GM12891 (cell line): ENCODE measurements around the gene HLA-DOB.

Experiments used
- PAX5 ChIP-seq: IDR thresholded peaks from 2 replicates; pipeline ENCODE4 v1.6.1; 2011; ENCODE audit warnings: low read length, moderate library complexity, mild to moderate bottlenecking; ENCODE audit not compliant: insufficient read depth, severe bottlenecking
- POLR2A ChIP-seq: IDR thresholded peaks from 2 replicates; pipeline ENCODE4 v1.6.1; 2011; ENCODE audit warnings: low read depth, low read length, control low read depth
- POLR2AphosphoS5 ChIP-seq: IDR thresholded peaks from 2 replicates; pipeline ENCODE4 v1.6.1; 2011; ENCODE audit warnings: low read depth, low read length, control low read depth
- POU2F2 ChIP-seq: IDR thresholded peaks from 2 replicates; pipeline ENCODE4 v1.6.1; 2011; ENCODE audit warnings: low read depth, mild to moderate bottlenecking, control low read depth, low read length, moderate library complexity
- SPI1 ChIP-seq: IDR thresholded peaks from 2 replicates; pipeline ENCODE4 v1.6.1; 2011; ENCODE audit warnings: low read depth, low read length, control low read depth
- TAF1 ChIP-seq: IDR thresholded peaks from 2 replicates; pipeline ENCODE4 v1.6.1; 2011; ENCODE audit warnings: low read depth, low read length, control low read depth

DNA sequence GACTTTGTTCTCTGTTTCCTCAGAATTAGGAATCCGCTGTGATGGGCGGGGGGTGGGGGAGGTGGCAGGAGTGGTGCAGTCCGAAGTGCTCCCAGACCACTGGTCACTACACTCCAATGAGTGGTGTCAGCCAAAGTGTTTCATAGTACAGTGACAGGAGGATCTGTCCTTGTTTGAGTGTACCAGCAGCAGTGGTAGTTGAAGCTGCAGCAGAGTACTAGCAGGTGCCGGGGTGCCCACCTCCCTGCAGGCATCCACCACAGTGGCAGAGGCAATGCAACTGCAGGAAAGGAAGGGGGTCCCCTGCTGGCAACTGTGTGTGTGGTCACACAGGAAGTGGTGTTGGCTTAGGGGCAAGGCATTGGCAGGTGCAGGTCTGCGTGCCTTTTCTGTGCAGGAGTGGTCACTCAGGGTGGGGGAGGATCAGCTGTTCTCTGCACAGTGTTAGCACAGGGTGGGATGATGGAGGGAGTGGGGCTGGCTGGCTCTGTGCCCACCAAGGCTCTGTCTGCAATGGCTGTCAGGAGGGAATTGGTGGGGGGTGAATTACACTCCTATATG is 9.7 kb downstream of the HLA-DOB start:
- no peak for TF ChIP-seq POLR2A
- TF ChIP-seq POLR2AphosphoS5, result no peak
- no peak for TF ChIP-seq SPI1
- TF ChIP-seq TAF1, result no peak
- no peak for TF ChIP-seq PAX5
- TF ChIP-seq POU2F2, result no peak
